Transverse colon (tissue), 4 donors: ENCODE data around the gene FASN. TPM values are rescaled to one million over a fixed set of nuclear protein-coding genes. Genes with fewer than 3 reads are reported as not detected.

ENCODE experiments used
- DNase-seq: peaks from one replicate; pipeline ENCODE4 v3.0.0-alpha.2; 2019
- H3K27ac ChIP-seq, 4 donors: fragments of 200-600 bp; sonication (generic); 2 replicates each; pipeline ENCODE4 v1.5.1; 2016 to 2018; ENCODE audit warnings: inconsistent platforms in 4 of 4
- H3K27me3 ChIP-seq: fragments of 200-600 bp; sonication (generic); 2 replicates; pipeline ENCODE4 v1.5.1; 2017; ENCODE audit warnings: inconsistent platforms
- H3K36me3 ChIP-seq, 4 donors: fragments of 200-600 bp; sonication (generic); 2 replicates each; pipeline ENCODE4 v1.5.1; 2017 to 2019; ENCODE audit warnings: inconsistent platforms in 4 of 4
- H3K4me1 ChIP-seq, 4 donors: fragments of 200-600 bp; sonication (generic); 2 replicates each; pipeline ENCODE4 v1.5.1; 2017 to 2020; ENCODE audit warnings: inconsistent platforms in 4 of 4
- H3K4me3 ChIP-seq, 4 donors: fragments of 200-600 bp; sonication (generic); 1 replicate in 1 of 4; 2 replicates in 3 of 4; pipeline versions ENCODE4 v1.5.1 to v1.6.1; 2017 to 2019; ENCODE audit warnings: inconsistent platforms in 4 of 4
- H3K9me3 ChIP-seq, 2 donors: fragments of 200-600 bp; sonication (generic); 2 replicates each; pipeline ENCODE4 v1.5.1; 2017 to 2019; ENCODE audit warnings: inconsistent platforms in 2 of 2
- EP300 ChIP-seq: sonication (generic); formaldehyde crosslinking; IDR thresholded peaks from one replicate; pipeline ENCODE4 v1.6.1; 2017; ENCODE audit warnings: antibody characterized with exemption, low read depth
- POLR2A ChIP-seq: fragments of 450-650 bp; IDR thresholded peaks from one replicate; pipeline ENCODE4 v1.6.1; 2016; ENCODE audit warnings: antibody characterized with exemption, mild to moderate bottlenecking, moderate library complexity
- POLR2AphosphoS5 ChIP-seq, 3 donors: sonication (generic); formaldehyde crosslinking; IDR thresholded peaks; one replicate each; pipeline ENCODE4 v1.6.1; 2016; ENCODE audit warnings: antibody characterized with exemption in 3 of 3
- WGBS, 2 donors: methylation state at CpG; one replicate each; pipeline ENCODE4 v1.1.5; 2018; ENCODE audit warnings: low coverage in 1 of 2; 5-methylcytosine and 5-hydroxymethylcytosine counted together
- in situ Hi-C, 4 donors: fragments of 200-750 bp; cut with MboI; loops; one replicate each; pipeline versions ENCODE4 v1.15.0 to v1.15.1; 2017; ENCODE audit warnings: low sequenced_read_pairs in 3 of 4, low pct_ligation_motif_present in 1 of 4, low pct_unique_long_range_greater_than_20kb in 1 of 4
- intact Hi-C: fragments of 100-400 bp; cut with DNase I; formaldehyde crosslinking; loops from one replicate; pipeline ENCODE4 v1.15.1; 2023; ENCODE audit warnings: low total_unique reads
- total RNA-seq, 4 donors: library from RNA; depleted of rRNA; stranded (reverse); fragments of >200 nt; gene quantifications; one replicate each; pipeline ENCODE4 v1.1.0, GENCODE V29; 2016
- TF ChIP-seq, protein P1 (sequence below), 5 experiments: fragments of 200-600 bp in 3 of 5; fragments of 450-650 bp in 2 of 5; sonication (generic) in 3 of 5; IDR thresholded peaks; 1 replicate in 2 of 5; 2 replicates in 3 of 5; pipeline ENCODE4 v1.5.1; 2016 to 2017; ENCODE audit warnings: antibody characterized with exemption in 5 of 5, inconsistent platforms in 3 of 5, mild to moderate bottlenecking in 2 of 5, moderate library complexity in 1 of 5

Gene FASN
- total RNA-seq, 4 donors from 2014 or later = 25.1 to 185 (median 99.4) TPM

DNA sequence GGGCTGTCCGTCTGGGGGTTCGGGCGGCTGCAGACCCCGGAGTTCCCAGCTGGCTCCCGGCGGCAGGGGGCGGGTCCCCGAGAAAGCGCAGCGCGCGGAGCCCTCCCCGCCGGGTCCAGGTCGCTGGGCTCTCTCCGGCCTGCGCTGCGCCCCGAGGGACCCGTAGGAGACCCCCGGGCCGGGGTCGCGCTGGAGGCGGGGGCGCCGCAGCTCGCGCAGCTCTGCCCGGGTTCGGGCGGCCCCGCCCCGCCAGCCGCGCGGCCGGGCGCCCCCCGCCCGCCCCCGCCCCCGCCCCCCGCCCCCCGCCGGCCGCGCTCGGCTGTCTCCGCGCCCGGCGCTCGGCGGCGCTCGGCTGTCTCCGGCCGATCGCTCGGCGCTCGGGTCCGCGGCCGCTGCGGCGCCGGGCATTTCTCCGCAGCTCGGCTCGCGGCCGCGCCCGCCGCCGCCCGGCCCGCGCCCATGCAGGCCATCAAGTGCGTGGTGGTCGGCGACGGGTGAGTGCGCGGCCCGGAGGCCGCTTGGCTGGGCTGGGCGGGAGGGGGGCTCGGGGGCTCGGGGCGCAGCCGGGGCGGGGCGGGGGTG, 66.6 kb downstream of the FASN start, which contains the start of gene RAC3:
RAC3 (plus strand) TSS at position 376 of the 582 bp plus-strand sequence; CDS start at position 460, 84 bp downstream.
- intact Hi-C loops = loop anchor here (5.0 kb wide), 1 partner anchor 469 kb away; no protein-coding TSS in a partner anchor
- H3K4me1 ChIP-seq = peaks cover 8 to 26% (median 21%) of the 10 kb centered on the region in 4 donors
- H3K36me3 ChIP-seq = no peaks in the 10 kb centered on the region
- TF ChIP-seq, protein P1, sequence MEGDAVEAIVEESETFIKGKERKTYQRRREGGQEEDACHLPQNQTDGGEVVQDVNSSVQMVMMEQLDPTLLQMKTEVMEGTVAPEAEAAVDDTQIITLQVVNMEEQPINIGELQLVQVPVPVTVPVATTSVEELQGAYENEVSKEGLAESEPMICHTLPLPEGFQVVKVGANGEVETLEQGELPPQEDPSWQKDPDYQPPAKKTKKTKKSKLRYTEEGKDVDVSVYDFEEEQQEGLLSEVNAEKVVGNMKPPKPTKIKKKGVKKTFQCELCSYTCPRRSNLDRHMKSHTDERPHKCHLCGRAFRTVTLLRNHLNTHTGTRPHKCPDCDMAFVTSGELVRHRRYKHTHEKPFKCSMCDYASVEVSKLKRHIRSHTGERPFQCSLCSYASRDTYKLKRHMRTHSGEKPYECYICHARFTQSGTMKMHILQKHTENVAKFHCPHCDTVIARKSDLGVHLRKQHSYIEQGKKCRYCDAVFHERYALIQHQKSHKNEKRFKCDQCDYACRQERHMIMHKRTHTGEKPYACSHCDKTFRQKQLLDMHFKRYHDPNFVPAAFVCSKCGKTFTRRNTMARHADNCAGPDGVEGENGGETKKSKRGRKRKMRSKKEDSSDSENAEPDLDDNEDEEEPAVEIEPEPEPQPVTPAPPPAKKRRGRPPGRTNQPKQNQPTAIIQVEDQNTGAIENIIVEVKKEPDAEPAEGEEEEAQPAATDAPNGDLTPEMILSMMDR (IDR thresholded peaks at IDR 0.05) = no peak
- TF ChIP-seq POLR2A (no peak), EP300 (no peak), POLR2AphosphoS5 (IDR thresholded peaks at IDR 0.05) (no peak)
- H3K27ac ChIP-seq = peak within 1 kb of the TSS; percentile 72 to 90 (median 81)
- DNase-seq = no peak
- no peaks in the 10 kb centered on the region for H3K9me3 ChIP-seq
- in situ Hi-C loops = loop anchor here in 3 of 4 donors (10.0 to 25.0 kb wide), 2 partner anchors 123 to 131 kb away; no protein-coding TSS in a partner anchor
- peaks cover 9% of the 10 kb centered on the region for H3K27me3 ChIP-seq
- 0% methylated on average over 28 of the region's 96 CpGs; no CpG with 5 or more reads in 1 of the 2 donors for WGBS, 2 donors
- peak within 1 kb of the TSS; percentile 18 to 61 (median 49) for H3K4me3 ChIP-seq

DNA sequence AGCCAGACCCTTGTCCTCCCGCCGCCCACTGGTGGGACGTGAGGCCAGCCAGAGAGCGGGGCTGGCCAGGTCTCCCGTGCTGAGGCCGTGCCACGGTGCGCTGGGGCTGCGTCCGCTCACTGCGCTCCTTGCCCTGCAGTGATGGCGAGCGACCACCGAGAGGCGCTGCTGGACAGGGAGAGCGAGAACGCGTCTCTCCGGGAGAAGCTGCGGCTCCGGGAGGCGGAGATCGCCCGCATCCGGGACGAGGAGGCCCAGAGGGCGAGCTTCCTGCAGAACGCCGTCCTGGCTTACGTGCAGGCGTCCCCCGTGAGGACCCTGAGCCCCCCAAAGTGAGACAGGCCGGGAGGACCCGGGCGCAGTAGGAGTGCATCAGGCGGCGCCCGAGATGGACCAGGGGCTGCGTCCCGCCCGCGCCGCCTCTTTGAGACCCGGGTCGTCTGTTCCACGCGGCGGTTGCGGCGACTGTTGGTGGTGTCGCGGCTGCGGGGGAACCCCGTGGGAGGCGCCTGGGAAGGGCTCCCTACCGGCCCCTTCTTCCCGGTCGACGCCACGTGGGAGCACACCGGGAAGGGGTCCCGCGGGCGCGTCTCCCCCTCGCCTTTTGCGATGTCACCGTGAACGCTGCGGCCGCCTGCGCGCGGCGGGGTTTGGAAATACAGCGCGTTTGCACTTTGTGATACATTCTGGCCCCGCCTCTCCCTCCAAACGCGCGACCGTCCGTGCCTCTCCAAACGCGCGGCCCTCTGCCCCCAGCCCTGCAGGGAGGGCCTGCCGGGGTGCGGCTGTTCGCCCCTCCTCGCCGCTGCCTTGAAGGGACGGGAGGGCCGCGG, 67.3 kb downstream of the FASN start:
- Histone ChIP-seq H3K27me3 (peaks cover 9% of the 10 kb centered on the region), H3K27ac (peak overlapping the region; percentile 72 to 90 (median 81)), H3K9me3 (no peaks in the 10 kb centered on the region), H3K4me1 (peaks cover 4 to 20% (median 17%) of the 10 kb centered on the region in 4 donors), H3K4me3 (peak overlapping the region; percentile 18 to 61 (median 49)), H3K36me3 (no peaks in the 10 kb centered on the region)
- intact Hi-C loops = loop anchor here (1.0 to 5.0 kb wide), 2 partner anchors 124 to 468 kb away; no protein-coding TSS in a partner anchor
- 1% methylated on average over 82 of the region's 94 CpGs; no CpG with 5 or more reads in 1 of the 2 donors for WGBS, 2 donors
- TF ChIP-seq POLR2A (peak; percentile 46), EP300 (no peak), POLR2AphosphoS5 (IDR thresholded peaks at IDR 0.05) (peak in 1 of 3 donors; percentile 18)
- TF ChIP-seq, protein P1 (IDR thresholded peaks at IDR 0.05) = peak; percentile 92 to 97 (median 95)
- in situ Hi-C loops = loop anchor here in 3 of 4 donors (10.0 to 25.0 kb wide), 2 partner anchors 124 to 132 kb away; no protein-coding TSS in a partner anchor
- peak; percentile 91 for DNase-seq

DNA sequence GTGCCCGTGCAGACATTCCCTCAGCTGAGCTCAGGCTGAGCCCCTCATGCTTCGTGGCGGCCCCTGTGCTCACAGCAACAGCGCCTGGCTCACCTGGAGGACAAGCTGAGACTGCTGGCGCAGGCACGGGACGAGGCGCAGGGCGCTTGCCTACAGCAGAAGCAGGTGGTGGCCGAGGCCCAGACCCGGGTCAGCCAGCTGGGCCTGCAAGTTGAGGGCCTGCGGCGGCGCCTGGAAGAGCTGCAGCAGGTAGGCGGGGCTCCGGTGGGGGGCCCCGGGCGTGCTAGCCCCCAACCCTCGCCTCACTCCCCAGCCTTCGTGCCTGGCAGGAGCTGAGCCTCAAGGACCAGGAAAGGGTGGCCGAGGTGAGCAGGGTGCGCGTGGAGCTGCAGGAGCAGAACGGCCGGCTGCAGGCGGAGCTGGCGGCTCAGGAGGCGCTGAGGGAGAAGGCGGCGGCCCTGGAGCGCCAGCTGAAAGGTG, 68.0 kb downstream of the FASN start:
- WGBS, 2 donors = 59% methylated on average over 29 of the region's 31 CpGs; no CpG with 5 or more reads in 1 of the 2 donors
- Histone ChIP-seq H3K36me3 (no peaks in the 10 kb centered on the region), H3K27ac (peak overlapping the region in 1 of 4 donors; percentile 90), H3K4me3 (peak overlapping the region in 2 of 4 donors; percentile 49 to 61), H3K9me3 (no peaks in the 10 kb centered on the region), H3K27me3 (peaks cover 9% of the 10 kb centered on the region), H3K4me1 (peaks cover 4 to 20% (median 17%) of the 10 kb centered on the region in 4 donors)
- DNase-seq = no peak
- TF ChIP-seq, protein P1 (IDR thresholded peaks at IDR 0.05) = no peak
- TF ChIP-seq EP300 = no peak
- in situ Hi-C loops (loop anchor here (5.0 to 25.0 kb wide), 3 partner anchors 125 to 132 kb away; no protein-coding TSS in a partner anchor), intact Hi-C loops (loop anchor here (1.0 to 5.0 kb wide), 2 partner anchors 124 to 468 kb away; no protein-coding TSS in a partner anchor)

DNA sequence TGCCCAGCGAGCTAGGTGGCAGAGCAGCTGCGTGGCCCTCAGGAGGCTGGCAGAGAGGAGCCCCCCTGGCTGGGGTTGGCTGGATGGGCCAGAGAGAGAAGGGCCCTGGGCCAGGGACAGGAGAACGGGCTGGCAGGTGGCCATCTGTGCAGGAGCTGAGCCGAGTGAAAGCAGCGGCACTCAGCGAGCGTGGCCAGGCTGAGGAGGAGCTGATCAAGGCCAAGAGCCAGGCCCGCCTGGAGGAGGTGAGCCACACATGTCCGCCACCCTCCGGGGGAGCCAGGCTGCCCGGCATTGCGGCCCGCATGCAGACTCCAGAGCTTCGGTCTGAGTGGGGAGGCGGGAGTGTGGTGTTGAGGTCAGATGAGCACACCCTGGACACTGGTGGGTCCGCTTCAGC, 68.6 kb downstream of the FASN start:
- Histone ChIP-seq H3K9me3 (no peaks in the 10 kb centered on the region), H3K27ac (no peak overlapping the region), H3K4me1 (peaks cover 4 to 25% (median 18%) of the 10 kb centered on the region in 4 donors), H3K27me3 (peaks cover 9% of the 10 kb centered on the region), H3K4me3 (no peak overlapping the region), H3K36me3 (no peaks in the 10 kb centered on the region)
- in situ Hi-C loops = loop anchor here in 3 of 4 donors (5.0 to 25.0 kb wide), 2 partner anchors 128 to 133 kb away; no protein-coding TSS in a partner anchor
- TF ChIP-seq, protein P1 (IDR thresholded peaks at IDR 0.05) = no peak
- TF ChIP-seq POLR2A (no peak), EP300 (no peak), POLR2AphosphoS5 (IDR thresholded peaks at IDR 0.05) (no peak)
- 90% methylated on average over 9 of the region's 16 CpGs; no CpG with 5 or more reads in 1 of the 2 donors for WGBS, 2 donors
- intact Hi-C loops = no loop called here
- DNase-seq = no peak
